Activated CD4-positive, alpha-beta T cell treated with anti-CD3 and anti-CD28 coated beads, Interleukin-2, amount 10 ng/mL, durations not matched to agents 24 days and 14 days (primary cell): ENCODE data around the gene RNF43. TPM values are rescaled to one million over a fixed set of nuclear protein-coding genes. Genes with fewer than 3 reads are reported as not detected.
A peak's percentile ranks its signal among the peaks of the same experiment; 100 is the strongest.

ENCODE experiments used
- DNase-seq: peaks from one replicate; pipeline ENCODE4 v3.0.0; 2022
- H3K27ac Mint-ChIP-seq: one replicate; pipeline ENCODE4 v1.8.0; 2022; ENCODE audit warnings: mild to moderate bottlenecking, mixed read lengths
- H3K27me3 Mint-ChIP-seq: one replicate; pipeline ENCODE4 v1.8.0; 2022; ENCODE audit warnings: mixed read lengths
- H3K36me3 Mint-ChIP-seq: one replicate; pipeline ENCODE4 v1.8.0; 2022; ENCODE audit warnings: low read depth, mild to moderate bottlenecking, mixed read lengths
- H3K4me1 Mint-ChIP-seq: one replicate; pipeline ENCODE4 v1.8.0; 2021; ENCODE audit warnings: mixed read lengths
- H3K4me3 Mint-ChIP-seq: one replicate; pipeline ENCODE4 v1.8.0; 2022; ENCODE audit warnings: mild to moderate bottlenecking, moderate library complexity, mixed read lengths
- H3K9me3 Mint-ChIP-seq: one replicate; pipeline ENCODE4 v1.8.0; 2021; ENCODE audit warnings: mixed read lengths
- intact Hi-C: fragments of 100-400 bp; cut with micrococcal nuclease; formaldehyde crosslinking; loops from one replicate; pipeline ENCODE4 v1.15.1; 2023
- total RNA-seq: library from RNA; stranded (reverse); gene quantifications from 2 replicates; pipeline ENCODE4 v1.2.3, GENCODE V29; 2022

RNF43 gene
- 0.95 and 1.6 TPM in 2 replicates for total RNA-seq

- Mint-ChIP-seq H3K9me3 (no peaks in the 10 kb centered on the region), H3K4me3 (peak within 1 kb of the TSS; percentile 35), H3K27me3 (no peaks in the 10 kb centered on the region), H3K27ac (peak within 1 kb of the TSS; percentile 74), H3K4me1 (peaks cover 30% of the 10 kb centered on the region), H3K36me3 (no peaks in the 10 kb centered on the region)
- intact Hi-C loops, result loop anchor here (1.0 kb wide), 2 partner anchors 65 to 100 kb away; partner anchors contain the start of gene SUPT4H1
- peak; percentile 94 for DNase-seq
Observed at GRCh38 chr17:58417300-58418092, at the start of gene RNF43. Gene RNF43 (minus strand): TSS chr17:58417534. CDS start chr17:58415577, 1,957 bp downstream.

- DNase-seq, result no peak
- intact Hi-C loops, result no loop called here
- no peak overlapping the region for H3K27ac Mint-ChIP-seq
- no peaks in the 10 kb centered on the region for H3K9me3 Mint-ChIP-seq
- H3K27me3 Mint-ChIP-seq, result no peaks in the 10 kb centered on the region
- H3K4me3 Mint-ChIP-seq, result no peak overlapping the region
- H3K4me1 Mint-ChIP-seq, result no peaks in the 10 kb centered on the region
- H3K36me3 Mint-ChIP-seq, result no peaks in the 10 kb centered on the region
Observed at GRCh38 chr17:58455491-58455890, 38.2 kb upstream of the RNF43 start.

- intact Hi-C loops, result no loop called here
- Mint-ChIP-seq H3K4me3 (no peak overlapping the region), H3K4me1 (no peaks in the 10 kb centered on the region), H3K36me3 (no peaks in the 10 kb centered on the region), H3K9me3 (no peaks in the 10 kb centered on the region), H3K27me3 (no peaks in the 10 kb centered on the region), H3K27ac (no peak overlapping the region)
- no peak for DNase-seq
Observed at GRCh38 chr17:58452738-58453137, 35.4 kb upstream of the RNF43 start.

DNA sequence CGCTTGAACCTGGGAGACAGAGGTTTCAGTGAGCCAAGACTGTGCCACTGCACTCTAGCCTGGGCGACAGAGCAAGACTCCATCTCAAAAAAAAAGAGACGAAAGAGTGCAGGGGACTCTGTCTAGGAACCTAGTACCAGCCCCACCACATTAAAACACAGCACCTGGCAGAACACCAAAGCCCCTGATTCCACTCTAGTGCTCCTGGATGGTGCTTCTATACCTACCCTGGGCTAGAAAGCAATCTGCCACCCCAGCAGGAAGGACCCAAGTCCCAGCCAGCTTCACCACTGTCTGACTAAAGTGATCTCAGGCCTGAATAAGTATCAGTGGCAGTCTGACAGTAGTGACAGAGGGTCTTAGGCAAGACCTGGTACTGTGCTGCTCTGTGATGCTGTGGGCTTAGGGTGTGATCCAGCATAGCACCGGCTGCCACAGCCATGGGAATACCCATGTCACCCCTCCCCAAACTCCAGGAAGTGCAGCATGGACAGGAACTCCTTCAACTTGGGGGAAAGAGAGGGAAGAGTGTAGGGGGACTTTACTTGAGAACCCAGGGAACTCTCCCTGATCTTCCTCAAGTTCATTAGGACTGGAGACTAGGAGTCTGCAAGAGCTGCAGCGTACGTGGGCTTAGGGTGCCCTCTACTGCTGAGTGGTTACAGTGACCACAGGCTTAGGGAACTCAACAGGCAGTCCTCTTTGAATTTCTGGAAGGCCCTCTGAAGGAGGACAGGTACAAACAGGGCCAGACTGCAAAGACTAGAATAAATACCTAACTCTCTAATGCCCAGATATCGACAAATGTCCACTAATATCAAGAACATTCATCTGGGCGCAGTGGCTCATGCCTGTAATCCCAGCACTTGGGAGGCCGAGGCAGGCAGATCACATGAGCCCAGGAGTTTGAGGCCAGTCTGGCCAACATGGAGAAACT is 30.0 kb upstream of the RNF43 start:
- intact Hi-C loops, result loop anchor here (1.0 to 2.0 kb wide), 4 partner anchors 130 to 247 kb away; no protein-coding TSS in a partner anchor
- Mint-ChIP-seq H3K4me3 (no peak overlapping the region), H3K27ac (no peak overlapping the region), H3K9me3 (no peaks in the 10 kb centered on the region), H3K36me3 (no peaks in the 10 kb centered on the region), H3K27me3 (peaks cover 2% of the 10 kb centered on the region), H3K4me1 (no peaks in the 10 kb centered on the region)
- peak; percentile 92 for DNase-seq

DNA sequence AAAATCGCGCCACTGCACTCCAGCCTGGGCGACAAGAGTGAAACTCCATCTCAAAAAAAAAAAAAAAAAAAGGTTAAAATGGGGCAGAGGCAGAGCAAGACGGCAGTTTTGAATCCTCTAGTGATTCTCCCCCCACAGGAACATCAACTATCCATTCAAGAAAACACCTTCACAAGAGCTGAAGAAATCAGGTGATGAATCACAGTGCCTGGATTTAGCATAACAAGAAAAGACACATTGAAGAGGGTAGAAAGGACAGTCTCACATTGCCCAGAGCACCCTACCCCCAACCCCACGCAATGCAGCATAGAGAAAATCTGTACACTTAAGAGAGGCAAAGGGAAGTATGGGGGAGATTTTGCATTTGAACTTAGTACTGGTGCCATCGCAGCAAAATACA is 28.8 kb upstream of the RNF43 start:
- no peaks in the 10 kb centered on the region for H3K4me1 Mint-ChIP-seq
- intact Hi-C loops, result loop anchor here (2.0 kb wide), 2 partner anchors 197 to 245 kb away; no protein-coding TSS in a partner anchor

DNA sequence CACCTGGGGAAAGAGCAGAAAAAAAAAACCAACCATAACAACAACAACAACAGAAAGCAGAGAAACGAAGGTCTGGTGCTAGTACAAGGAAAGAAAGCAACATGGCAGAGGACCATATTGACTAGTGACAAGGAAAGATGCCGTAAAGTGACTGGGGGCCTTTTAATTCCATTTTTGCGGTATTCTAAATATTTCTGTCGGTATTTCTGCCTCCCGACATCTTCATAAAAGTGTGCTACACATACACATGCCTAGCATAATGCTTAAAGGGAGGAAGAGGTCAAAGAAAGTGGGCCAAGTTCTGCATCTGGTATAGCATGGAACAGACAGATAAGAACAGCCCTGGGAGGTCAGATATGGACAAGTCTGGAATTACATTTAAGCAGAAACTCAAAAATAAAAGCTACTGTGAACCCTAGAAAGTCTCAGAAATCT is 19.5 kb upstream of the RNF43 start:
- Mint-ChIP-seq H3K9me3 (no peaks in the 10 kb centered on the region), H3K4me3 (no peak overlapping the region), H3K36me3 (no peaks in the 10 kb centered on the region), H3K27ac (no peak overlapping the region), H3K4me1 (no peaks in the 10 kb centered on the region), H3K27me3 (peaks cover 6% of the 10 kb centered on the region)
- intact Hi-C loops, result no loop called here
- no peak for DNase-seq

More for the DNA sequence above, 28.8 kb upstream of the RNF43 start:
- H3K27ac Mint-ChIP-seq, result no peak overlapping the region
- H3K4me3 Mint-ChIP-seq, result no peak overlapping the region
- H3K9me3 Mint-ChIP-seq, result no peaks in the 10 kb centered on the region
- H3K36me3 Mint-ChIP-seq, result no peaks in the 10 kb centered on the region
- no peak for DNase-seq
- peaks cover 2% of the 10 kb centered on the region for H3K27me3 Mint-ChIP-seq

DNA sequence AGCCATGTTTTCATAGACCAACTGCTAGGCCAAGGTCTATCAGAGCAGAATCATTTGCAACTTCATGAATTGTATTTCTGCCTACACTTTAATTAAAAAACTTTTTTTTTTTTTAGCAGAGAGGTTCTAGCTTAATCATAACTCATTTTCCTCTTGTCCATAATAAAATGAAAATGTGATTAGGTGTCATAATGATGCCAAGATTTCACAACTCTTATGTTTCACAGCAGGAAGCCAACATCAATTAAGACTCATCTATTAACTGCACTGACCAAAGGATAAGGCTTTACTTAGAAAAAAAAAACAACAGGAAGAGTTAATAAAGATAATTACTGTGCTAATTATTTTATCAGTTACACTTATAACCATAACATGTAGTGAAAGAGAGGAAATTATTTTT is 18.9 kb upstream of the RNF43 start:
- no peaks in the 10 kb centered on the region for H3K9me3 Mint-ChIP-seq
- no peaks in the 10 kb centered on the region for H3K36me3 Mint-ChIP-seq
- H3K27me3 Mint-ChIP-seq, result peaks cover 8% of the 10 kb centered on the region
- no peak overlapping the region for H3K4me3 Mint-ChIP-seq
- H3K4me1 Mint-ChIP-seq, result no peaks in the 10 kb centered on the region
- intact Hi-C loops, result no loop called here
- no peak for DNase-seq
- no peak overlapping the region for H3K27ac Mint-ChIP-seq

- no peaks in the 10 kb centered on the region for H3K4me1 Mint-ChIP-seq
Observed at GRCh38 chr17:58432806-58433573, 15.7 kb upstream of the RNF43 start.

GRCh38 chr17:58427807-58428206 is 10.5 kb upstream of the RNF43 start:
- Mint-ChIP-seq H3K27me3 (peaks cover 6% of the 10 kb centered on the region), H3K9me3 (no peaks in the 10 kb centered on the region), H3K36me3 (no peaks in the 10 kb centered on the region), H3K27ac (no peak overlapping the region), H3K4me1 (no peaks in the 10 kb centered on the region), H3K4me3 (no peak overlapping the region)
- no peak for DNase-seq
- intact Hi-C loops, result no loop called here

More at GRCh38 chr17:58432806-58433573, 15.7 kb upstream of the RNF43 start:
- DNase-seq, result no peak
- intact Hi-C loops, result no loop called here
- H3K4me3 Mint-ChIP-seq, result no peak overlapping the region
- H3K9me3 Mint-ChIP-seq, result no peaks in the 10 kb centered on the region
- no peaks in the 10 kb centered on the region for H3K36me3 Mint-ChIP-seq
- H3K27me3 Mint-ChIP-seq, result peaks cover 6% of the 10 kb centered on the region
- no peak overlapping the region for H3K27ac Mint-ChIP-seq

- no peaks in the 10 kb centered on the region for H3K9me3 Mint-ChIP-seq
- DNase-seq, result no peak
- intact Hi-C loops, result no loop called here
- no peaks in the 10 kb centered on the region for H3K36me3 Mint-ChIP-seq
- H3K27ac Mint-ChIP-seq, result no peak overlapping the region
- H3K27me3 Mint-ChIP-seq, result no peaks in the 10 kb centered on the region
- H3K4me1 Mint-ChIP-seq, result peaks cover 13% of the 10 kb centered on the region
- H3K4me3 Mint-ChIP-seq, result no peak overlapping the region
Observed at GRCh38 chr17:58421711-58422110, 4.4 kb upstream of the RNF43 start.

DNA sequence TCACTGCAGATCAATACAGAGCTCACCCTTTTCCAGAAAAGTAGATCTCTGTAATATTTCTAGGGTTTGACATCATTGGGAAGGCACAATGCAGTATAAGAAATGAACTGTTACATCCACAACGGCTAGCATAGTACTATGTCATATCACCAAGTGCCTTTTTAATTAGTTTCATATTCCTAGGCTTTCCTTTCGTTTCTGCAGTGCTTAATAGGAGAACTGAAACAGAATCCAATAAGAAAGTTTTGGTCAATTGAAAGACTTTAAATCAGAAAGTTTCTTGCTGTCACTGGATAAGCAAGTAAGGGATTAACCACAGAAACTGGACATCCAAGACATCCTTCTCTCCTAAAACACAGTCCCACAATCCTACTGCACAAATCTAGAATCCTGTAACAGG is 3.5 kb upstream of the RNF43 start:
- H3K4me3 Mint-ChIP-seq, result no peak overlapping the region
- H3K9me3 Mint-ChIP-seq, result no peaks in the 10 kb centered on the region
- peaks cover 17% of the 10 kb centered on the region for H3K4me1 Mint-ChIP-seq
- no peak for DNase-seq
- H3K27me3 Mint-ChIP-seq, result no peaks in the 10 kb centered on the region
- intact Hi-C loops, result no loop called here
- H3K27ac Mint-ChIP-seq, result no peak overlapping the region
- H3K36me3 Mint-ChIP-seq, result no peaks in the 10 kb centered on the region

DNA sequence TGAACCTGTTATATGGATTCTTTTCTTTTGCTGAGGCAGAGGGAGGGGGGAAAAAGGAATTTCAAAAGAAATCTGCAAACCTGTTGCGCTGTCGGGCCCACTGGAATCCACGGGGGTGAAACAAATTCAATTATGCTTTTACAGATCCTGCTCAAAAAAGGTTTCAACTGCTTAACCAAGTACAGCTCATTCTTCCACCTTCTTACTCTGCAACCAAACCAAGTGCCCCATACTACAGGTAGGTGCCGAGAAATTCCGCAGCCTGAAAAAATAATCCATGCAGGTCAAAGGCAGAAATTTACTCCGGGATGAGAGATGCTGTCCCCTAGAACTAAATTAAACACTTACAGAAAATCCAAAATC is 416 bp downstream of the RNF43 start:
- intact Hi-C loops, result loop anchor here (1.0 kb wide), 2 partner anchors 65 to 100 kb away; partner anchors contain the start of gene SUPT4H1
- H3K4me1 Mint-ChIP-seq, result peaks cover 32% of the 10 kb centered on the region
- H3K9me3 Mint-ChIP-seq, result no peaks in the 10 kb centered on the region
- no peaks in the 10 kb centered on the region for H3K36me3 Mint-ChIP-seq
- peak overlapping the region; percentile 35 for H3K4me3 Mint-ChIP-seq
- peak overlapping the region; percentile 42 for H3K27ac Mint-ChIP-seq
- no peaks in the 10 kb centered on the region for H3K27me3 Mint-ChIP-seq
- DNase-seq, result no peak

- Mint-ChIP-seq H3K4me1 (peaks cover 35% of the 10 kb centered on the region), H3K27ac (no peak overlapping the region), H3K27me3 (no peaks in the 10 kb centered on the region), H3K4me3 (peak overlapping the region; percentile 30), H3K9me3 (no peaks in the 10 kb centered on the region), H3K36me3 (no peaks in the 10 kb centered on the region)
- intact Hi-C loops, result no loop called here
- DNase-seq, result no peak
Observed at GRCh38 chr17:58416396-58416795, 938 bp downstream of the RNF43 start.
